ENCODE results near the gene CELSR1. TPM values are rescaled to one million over a fixed set of nuclear protein-coding genes. Genes with fewer than 3 reads are reported as not detected.
"Not testable (repeated sequence)": the region's sequence is repeated elsewhere in the genome, so short reads cannot be mapped to it uniquely, and the experiment has no call there.

CELSR1 gene
- total RNA-seq, 1 donor from 2014 or later: 32.9 TPM

- Histone ChIP-seq H3K9me3 (no peaks in the 10 kb centered on the region), H3K4me3 (no peak overlapping the region), H3K4me1 (no peaks in the 10 kb centered on the region), H3K27me3 (no peaks in the 10 kb centered on the region), H3K36me3 (no peaks in the 10 kb centered on the region), H3K27ac (no peak overlapping the region)
- TF ChIP-seq CTCF (IDR thresholded peaks at IDR 0.05) (no peak), POLR2AphosphoS5 (IDR thresholded peaks at IDR 0.05; ENCODE audit: insufficient read depth in 1 of 2, low read depth in 1 of 2) (no peak), POLR2A (IDR thresholded peaks at IDR 0.05) (no peak)
- DNase-seq (ENCODE audit: extremely low spot score in 2 of 2): no peak
- intact Hi-C loops (cut with DNase I): no loop called here
These were observed 217.2 kb downstream of the CELSR1 start for GRCh38 chr22:46320166-46320710.

- Histone ChIP-seq H3K27ac (no peak overlapping the region), H3K4me3 (no peak overlapping the region), H3K4me1 (no peaks in the 10 kb centered on the region), H3K9me3 (no peaks in the 10 kb centered on the region), H3K36me3 (no peaks in the 10 kb centered on the region), H3K27me3 (no peaks in the 10 kb centered on the region)
- intact Hi-C loops (cut with DNase I): loop anchor here (5.0 kb wide), 1 partner anchor 197 kb away; no protein-coding TSS in a partner anchor
- no peak for DNase-seq (ENCODE audit: extremely low spot score in 2 of 2)
- TF ChIP-seq CTCF (IDR thresholded peaks at IDR 0.05): no peak
- no peak for TF ChIP-seq POLR2AphosphoS5 (IDR thresholded peaks at IDR 0.05; ENCODE audit: insufficient read depth in 1 of 2, low read depth in 1 of 2)
- no peak for TF ChIP-seq POLR2A (IDR thresholded peaks at IDR 0.05)
These were observed 218.1 kb downstream of the CELSR1 start for GRCh38 chr22:46319319-46319718.

- no peak overlapping the region for H3K27ac ChIP-seq
- intact Hi-C loops (cut with DNase I): loop anchor here (5.0 kb wide), 1 partner anchor 196 kb away; no protein-coding TSS in a partner anchor
- no peak overlapping the region for H3K4me3 ChIP-seq
- H3K9me3 ChIP-seq: no peaks in the 10 kb centered on the region
- TF ChIP-seq CTCF (IDR thresholded peaks at IDR 0.05): no peak
- TF ChIP-seq POLR2A (IDR thresholded peaks at IDR 0.05): no peak
- TF ChIP-seq POLR2AphosphoS5 (IDR thresholded peaks at IDR 0.05; ENCODE audit: insufficient read depth in 1 of 2, low read depth in 1 of 2): no peak
- no peak for DNase-seq (ENCODE audit: extremely low spot score in 2 of 2)
- H3K36me3 ChIP-seq: no peaks in the 10 kb centered on the region
- H3K4me1 ChIP-seq: no peaks in the 10 kb centered on the region
- no peaks in the 10 kb centered on the region for H3K27me3 ChIP-seq
These were observed 218.8 kb downstream of the CELSR1 start for GRCh38 chr22:46318576-46318975.

GRCh38 chr22:46317646-46318045, 219.8 kb downstream of the CELSR1 start:
- Histone ChIP-seq H3K36me3 (no peaks in the 10 kb centered on the region), H3K4me3 (no peak overlapping the region), H3K9me3 (no peaks in the 10 kb centered on the region), H3K27ac (no peak overlapping the region), H3K27me3 (no peaks in the 10 kb centered on the region), H3K4me1 (no peaks in the 10 kb centered on the region)
- DNase-seq (ENCODE audit: extremely low spot score in 2 of 2): no peak
- intact Hi-C loops (cut with DNase I): loop anchor here (5.0 kb wide), 1 partner anchor 195 kb away; no protein-coding TSS in a partner anchor
- TF ChIP-seq CTCF (IDR thresholded peaks at IDR 0.05) (no peak), POLR2A (IDR thresholded peaks at IDR 0.05) (no peak), POLR2AphosphoS5 (IDR thresholded peaks at IDR 0.05; ENCODE audit: insufficient read depth in 1 of 2, low read depth in 1 of 2) (no peak)

GRCh38 chr22:46315976-46316375, 221.4 kb downstream of the CELSR1 start:
- H3K4me1 ChIP-seq: no peaks in the 10 kb centered on the region
- H3K27ac ChIP-seq: no peak overlapping the region
- H3K36me3 ChIP-seq: no peaks in the 10 kb centered on the region
- intact Hi-C loops (cut with DNase I): loop anchor here (5.0 kb wide), 1 partner anchor 194 kb away; no protein-coding TSS in a partner anchor
- H3K27me3 ChIP-seq: no peaks in the 10 kb centered on the region
- H3K4me3 ChIP-seq: no peak overlapping the region
- no peak for TF ChIP-seq POLR2A (IDR thresholded peaks at IDR 0.05)
- no peak for TF ChIP-seq POLR2AphosphoS5 (IDR thresholded peaks at IDR 0.05; ENCODE audit: insufficient read depth in 1 of 2, low read depth in 1 of 2)
- TF ChIP-seq CTCF (IDR thresholded peaks at IDR 0.05): no peak
- no peak for DNase-seq (ENCODE audit: extremely low spot score in 2 of 2)
- H3K9me3 ChIP-seq: no peaks in the 10 kb centered on the region

GRCh38 chr22:46312848-46313247, 224.6 kb downstream of the CELSR1 start:
- DNase-seq (ENCODE audit: extremely low spot score in 2 of 2); H3K4me1 ChIP-seq; H3K27me3 ChIP-seq; H3K4me3 ChIP-seq; H3K9me3 ChIP-seq; H3K27ac ChIP-seq; intact Hi-C loops (cut with DNase I); H3K36me3 ChIP-seq: not testable (repeated sequence)

Data from vagina (tissue), 2 donors.